NCI-H69 (cell line): ENCODE measurements around the gene NLGN2.

Source experiments
- DNase-seq: peaks from one replicate; lab custom pipeline; 2025; lab: John Stamatoyannopoulos, UW

The NLGN2 gene

DNA sequence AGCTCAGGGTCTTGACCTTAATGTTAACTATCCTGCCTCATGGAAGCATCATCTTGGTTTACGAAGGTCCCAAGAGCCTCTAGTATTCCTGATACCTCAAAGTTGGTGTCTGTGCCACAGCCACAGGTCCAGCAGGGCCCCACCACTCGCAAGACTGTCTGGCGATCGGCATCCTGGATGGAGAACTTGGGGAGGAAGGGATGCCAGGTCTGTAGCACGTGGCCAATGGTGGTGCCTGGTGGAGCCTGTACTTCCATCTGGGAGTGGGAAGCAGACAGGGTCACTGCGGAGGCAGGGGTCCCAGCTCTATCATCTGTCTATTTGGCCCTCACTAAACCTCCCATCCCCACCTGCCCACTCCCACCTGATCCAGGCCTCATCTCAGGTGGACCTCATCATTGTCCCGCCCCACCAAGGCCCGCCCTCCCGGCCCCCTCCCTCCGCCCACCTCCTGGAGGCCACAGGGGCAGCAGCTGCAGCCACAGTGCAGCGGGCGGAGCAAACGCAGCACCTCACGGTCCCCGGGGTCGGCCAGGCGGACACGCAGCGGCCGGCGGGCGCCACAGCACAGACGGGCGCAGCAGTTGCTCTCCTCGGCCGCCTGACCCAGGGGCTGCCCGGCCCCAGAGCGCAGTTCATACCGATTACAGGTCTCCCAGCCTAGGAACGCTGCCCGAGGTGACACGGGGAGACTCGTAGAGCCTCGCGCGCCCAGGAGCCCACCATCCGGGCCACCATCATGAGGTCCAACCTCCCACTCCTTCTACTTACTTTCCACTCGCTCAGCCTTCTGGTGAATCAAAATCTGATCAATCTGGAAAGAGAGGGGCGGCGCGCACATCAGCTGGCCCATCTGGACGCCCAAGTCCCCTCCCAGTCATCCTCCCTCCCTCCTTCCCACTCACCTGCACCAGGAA, 14.7 kb upstream of the NLGN2 start:
- no peak for DNase-seq

DNA sequence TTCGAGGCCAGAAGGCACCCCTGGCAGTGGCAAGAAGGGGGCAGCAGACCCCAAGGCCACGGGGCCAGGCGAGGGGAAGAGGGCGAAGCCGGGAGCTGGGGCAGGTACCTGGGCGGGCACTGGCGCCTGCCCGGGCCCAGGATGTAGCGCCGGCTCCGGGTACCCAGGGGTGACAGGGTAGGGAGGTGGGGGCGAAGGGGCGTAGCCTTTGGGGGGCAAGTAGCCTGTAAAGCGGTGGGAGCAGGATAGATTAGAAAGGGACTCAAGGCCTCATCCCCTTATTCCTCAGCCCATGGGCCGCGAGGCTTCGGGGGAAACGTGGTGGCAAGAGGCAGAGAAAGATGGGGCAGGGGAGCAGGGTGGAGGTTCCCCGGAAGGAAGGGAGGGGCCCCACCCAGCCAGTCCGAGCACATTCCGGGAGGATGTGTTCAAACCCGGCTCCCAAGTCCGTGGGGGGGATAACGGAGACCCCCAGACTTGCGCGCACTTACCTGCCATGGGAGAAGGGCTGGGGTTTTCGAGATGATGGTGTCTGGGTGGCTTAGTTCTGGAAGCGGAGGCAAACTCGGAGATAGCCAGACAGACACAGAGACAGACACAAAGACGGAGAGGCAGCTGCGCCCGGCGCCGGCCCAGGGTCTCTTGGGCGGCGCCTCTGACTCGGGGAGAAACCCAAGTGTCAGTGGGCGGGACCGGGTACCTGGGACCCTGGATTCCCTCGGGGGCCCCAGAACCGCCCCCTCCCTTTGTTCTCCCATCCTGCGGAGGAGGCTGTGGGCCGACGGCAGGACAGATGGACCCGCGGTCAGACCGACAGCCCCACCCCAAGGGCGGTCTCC, 13.8 kb upstream of the NLGN2 start:
- DNase-seq, result peak; percentile 68

DNA sequence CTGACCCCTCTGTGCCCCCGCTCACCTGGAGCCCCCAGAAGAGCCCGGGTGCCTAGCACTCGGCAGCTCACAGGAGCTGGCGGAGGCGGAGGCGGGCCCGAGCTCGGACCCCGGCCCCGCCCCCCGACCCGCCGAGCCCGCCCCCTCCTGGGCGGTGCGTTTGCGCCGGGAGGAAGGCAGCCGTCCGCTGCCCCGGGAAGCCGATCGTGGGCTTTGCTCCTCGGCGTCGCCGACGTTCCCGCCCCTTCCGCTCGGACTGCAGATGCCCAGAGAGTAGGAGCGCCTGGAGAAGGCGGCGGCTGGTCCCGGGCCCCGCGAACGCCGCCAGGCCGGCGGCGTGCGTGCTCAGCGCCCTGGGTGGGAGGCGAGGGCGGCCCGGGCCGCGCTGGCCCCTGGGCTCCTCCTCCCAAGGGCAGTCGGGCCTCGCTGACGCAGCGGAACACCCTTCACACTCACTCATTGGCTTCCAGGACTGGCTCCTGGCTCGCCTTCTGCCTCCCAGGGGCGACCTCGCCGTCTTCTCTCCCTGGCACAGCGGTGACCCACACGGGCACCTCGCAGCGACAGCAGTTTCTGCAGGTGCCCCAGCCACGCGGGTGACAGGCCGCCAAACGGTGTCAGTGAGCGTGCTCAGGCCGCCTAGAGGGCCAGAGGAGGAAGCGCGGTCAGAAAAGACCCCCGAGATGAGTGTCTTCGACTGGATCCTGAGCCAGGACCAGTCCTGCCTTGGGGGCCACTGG, 13.0 kb upstream of the NLGN2 start, which contains the start of gene PLSCR3:
TSS of gene PLSCR3 (minus strand) at position 74 of the 740 bp plus-strand sequence. CDS start 415 bp downstream, outside the sequence.
- peak; percentile 83 for DNase-seq

DNA sequence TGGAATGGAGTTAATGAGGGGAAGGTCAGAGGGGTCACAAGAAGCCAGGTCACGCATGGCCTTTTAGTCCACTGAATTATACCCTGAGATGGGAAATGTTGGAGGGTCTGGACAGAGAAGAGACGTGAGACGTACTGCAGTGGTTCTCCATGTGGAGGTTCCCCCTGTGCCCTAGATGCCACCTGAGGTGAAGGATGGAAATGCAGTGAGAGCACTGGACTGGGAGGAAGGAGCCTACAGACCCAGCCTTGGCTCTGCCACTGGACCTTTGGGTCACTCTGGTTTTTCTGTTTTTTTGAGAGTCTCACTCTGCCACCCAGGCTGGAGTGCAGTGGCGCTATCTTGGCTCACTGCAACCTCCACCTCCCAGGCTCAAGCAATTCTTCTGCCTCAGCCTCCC, 11.5 kb upstream of the NLGN2 start:
- DNase-seq, result no peak

DNA sequence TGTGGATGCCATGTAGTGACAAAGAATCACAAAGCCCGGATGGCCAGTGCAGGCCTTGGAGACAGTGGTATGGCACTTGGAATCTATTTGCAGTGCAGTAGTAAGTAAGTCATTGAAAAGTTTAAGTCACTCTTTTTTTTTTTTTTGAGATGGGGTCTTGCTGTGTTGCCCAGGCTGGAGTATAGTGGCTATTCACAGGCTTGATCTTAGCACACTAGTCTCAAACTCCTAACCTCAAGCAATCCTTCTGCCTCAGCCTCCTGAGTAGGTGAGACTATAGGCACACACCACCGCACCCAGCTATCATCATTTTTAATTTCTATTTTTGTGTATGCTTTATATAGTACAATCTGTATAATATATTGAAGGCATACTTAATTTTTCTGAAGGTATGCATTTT, 9.0 kb upstream of the NLGN2 start:
- no peak for DNase-seq

DNA sequence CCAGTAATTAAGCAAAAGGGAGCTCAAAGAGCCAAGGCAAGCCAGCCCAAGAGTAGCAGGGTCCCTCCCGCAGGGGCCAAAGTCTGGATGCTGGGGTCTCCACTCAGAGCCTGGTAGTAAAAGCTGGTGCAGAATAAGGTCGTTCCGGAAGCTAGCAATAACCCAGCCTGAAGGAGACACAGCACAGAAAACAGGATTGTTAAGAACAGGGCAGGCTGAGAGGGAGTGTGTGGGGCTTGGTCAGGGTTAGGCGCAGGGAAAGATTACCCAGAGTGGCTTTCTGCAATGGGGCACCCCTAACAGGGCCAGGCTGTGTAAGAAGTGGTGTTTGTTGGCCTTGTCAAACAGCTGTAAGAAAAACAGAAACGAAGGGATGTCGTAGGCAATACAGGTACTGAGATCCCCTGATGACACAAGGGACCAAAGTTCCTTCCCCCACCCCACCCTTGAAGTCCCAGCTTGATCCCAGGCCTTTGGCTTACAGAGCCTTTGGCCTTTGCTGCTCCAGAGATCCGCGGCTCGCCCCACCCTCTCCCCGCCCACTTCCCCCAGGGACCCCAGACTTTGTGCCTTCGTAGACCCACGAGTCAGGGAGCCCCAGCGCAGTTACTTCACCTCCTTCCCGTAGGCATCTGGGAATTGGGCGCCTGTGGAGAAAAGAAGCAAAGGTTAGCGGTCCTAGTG, 4.5 kb upstream of the NLGN2 start:
- DNase-seq, result peak; percentile 51

DNA sequence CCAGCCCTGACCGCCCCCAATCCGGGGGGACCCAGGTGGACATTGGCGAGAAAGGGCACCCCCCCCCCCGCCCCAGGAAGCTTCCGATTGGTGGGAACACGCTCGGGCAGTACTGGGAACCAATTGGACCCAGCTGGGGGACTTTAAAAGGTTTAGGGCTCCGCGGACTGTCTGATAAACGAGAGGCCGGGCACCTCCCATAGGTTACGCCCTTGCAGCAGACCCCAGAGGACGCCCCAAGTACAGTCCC, 4.0 kb upstream of the NLGN2 start:
- DNase-seq, result no peak

DNA sequence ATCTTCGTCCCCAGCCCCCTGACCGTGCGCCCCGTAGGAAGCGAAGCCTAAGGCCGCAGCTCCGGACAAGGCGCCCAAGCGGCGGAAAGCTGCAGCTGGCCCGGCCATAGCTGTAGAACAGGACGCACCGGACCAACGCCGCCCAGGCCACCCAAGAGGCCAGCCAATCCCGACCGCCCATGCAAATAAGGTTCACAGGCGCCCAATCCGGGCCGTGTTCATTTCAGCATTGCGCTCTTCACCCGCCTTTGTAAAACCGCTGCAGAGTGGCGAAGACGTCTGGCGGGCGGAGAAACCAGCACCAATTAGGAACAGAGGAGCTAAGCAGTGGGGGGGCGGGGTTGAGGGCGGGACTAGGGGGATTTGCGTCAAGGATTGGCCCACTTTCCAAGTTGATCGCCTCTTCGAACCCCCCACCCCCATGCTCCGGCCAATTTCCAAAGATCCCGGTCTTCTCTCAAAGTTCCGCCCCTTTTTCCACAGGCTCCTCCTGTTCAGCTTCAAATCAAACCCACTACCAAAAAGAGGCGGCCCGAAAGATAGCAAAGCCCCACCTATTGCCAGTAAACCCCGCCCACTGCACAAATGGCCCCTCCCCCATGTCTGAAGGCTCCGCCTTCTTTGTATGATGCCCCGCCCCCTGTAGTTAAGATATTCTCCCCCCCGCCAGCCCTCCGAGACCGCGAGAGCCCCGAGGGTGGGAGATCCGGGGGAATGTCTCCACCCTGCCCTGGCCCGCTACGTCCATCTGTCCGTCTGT, 3.5 kb upstream of the NLGN2 start, which contains the start of gene TMEM256:
TSS of gene TMEM256 (minus strand) at position 121 of the 760 bp plus-strand sequence. CDS start at position 108, 13 bp downstream.
- peak; percentile 97 for DNase-seq

DNA sequence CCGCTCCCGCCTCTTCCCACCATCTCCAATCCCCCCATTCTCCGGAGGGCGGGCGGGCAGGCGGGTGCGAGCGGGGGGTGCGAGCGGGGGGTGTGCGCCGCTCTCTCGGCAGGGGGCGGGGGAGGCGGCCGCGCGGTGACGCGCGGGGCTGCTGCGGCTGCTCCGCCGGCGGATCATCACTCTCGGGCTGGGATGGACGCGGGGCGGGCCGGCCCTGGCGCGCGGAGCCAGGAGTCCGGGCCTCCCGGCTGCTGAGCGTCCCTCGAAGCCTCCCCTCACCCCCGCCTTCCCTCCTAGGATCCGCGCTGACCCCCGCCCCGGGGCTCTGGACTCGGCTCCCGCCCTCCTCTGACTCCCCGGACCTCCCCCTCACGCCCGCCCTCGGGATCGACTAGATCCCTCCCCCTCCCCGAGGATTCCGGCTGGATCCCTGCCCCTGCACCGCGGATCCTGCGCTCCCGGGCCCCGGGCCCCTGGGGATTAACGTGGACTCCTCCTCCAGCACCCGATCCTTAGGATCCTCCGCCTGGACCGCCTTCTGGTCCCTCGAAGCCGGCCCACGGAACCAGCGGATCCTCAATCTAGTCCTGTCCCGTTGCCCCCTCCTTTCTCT, 2.8 kb upstream of the NLGN2 start:
- peak; percentile 60 for DNase-seq

DNA sequence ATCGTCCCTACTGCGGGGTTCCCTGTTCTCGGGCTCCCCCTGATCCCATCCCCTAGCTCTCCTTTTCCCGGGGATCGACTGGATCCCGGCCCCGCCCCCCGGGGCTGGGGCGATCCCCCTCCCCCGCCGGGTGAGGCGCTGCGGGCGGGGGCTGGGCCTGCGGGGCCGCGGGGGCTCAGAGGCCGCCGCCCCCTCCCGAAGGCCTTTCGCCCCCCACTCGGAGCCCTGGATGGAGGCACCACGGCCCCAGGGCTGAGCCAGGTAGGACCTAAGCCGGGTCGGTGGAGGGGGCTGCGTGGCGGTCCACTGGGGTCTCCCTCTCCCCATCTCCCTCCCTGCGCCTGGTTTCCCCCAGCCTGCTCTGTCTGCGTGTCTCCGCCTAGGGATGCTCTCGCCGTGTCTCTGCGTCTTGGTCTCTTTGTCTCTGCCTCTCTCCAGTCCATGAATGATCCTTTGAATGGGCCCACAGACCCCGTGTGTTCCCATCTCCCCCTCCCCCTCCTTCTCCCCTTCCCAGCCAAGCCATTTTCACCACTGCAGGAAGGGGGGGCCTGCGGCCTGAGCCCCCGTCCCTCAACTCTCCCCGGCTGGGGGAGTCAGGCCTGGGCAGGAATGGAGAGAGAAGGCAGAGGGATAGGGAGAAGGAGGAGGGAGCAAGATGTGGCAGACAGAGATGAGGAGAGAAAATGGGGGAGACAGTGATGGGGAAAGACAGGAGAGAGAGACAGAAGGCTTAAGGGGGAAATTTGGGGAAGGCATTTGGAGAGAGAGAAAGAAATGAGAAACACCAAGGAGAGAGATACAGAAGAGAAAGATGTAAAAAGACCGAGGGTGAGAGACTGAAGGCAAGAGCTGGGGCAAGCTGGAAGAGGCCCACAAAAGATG, 2.1 kb upstream of the NLGN2 start:
- no peak for DNase-seq

DNA sequence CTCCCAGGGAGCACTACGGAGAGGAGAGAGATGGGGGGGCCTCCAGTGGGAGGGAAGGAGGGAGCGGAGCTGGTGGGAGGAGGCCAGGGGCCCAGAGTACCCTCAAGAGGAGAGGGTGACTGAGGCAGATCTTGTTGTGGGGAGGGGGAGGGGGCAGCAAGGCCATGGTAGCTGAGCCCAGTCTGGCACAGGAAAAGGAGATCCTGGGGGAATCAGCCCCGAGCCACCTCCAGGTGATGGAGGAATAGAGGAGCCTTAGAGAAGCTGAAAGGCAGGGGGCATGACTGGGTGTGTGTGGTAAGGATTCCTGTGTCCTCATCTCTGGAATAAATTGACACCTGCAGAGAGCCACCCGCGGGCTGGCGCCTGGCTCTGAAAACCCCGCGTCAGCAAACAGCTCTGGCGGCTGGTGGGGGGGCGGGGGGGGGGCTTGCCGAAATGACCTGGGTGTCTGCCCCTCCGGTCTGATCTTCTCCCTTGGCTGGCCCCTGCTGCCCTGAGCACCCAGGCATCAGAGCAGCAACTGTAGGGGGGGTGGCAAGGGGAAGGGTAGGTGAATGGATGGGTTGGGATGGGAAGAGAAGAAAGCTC, 1.3 kb upstream of the NLGN2 start:
- peak; percentile 20 for DNase-seq

DNA sequence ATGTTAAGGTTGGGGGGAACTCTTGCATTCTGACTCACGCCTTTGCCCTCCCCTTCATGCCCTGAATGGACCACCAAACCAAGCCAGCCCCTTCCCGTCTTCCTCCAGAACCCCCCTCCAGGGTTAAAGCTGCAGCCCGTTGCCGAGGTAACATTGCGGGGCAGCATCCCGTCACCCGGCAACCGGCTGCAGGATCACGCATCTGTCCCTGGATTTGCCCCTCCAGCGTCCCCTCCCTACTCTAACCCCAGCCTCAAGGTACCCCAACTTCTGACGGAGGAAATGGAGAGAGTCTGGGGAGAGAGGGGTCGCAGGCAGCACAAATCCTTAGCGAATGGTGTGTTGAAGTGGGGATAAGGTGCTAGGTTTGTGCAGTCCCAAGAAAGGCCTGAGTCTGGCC, 563 bp upstream of the NLGN2 start:
- DNase-seq, result no peak

DNA sequence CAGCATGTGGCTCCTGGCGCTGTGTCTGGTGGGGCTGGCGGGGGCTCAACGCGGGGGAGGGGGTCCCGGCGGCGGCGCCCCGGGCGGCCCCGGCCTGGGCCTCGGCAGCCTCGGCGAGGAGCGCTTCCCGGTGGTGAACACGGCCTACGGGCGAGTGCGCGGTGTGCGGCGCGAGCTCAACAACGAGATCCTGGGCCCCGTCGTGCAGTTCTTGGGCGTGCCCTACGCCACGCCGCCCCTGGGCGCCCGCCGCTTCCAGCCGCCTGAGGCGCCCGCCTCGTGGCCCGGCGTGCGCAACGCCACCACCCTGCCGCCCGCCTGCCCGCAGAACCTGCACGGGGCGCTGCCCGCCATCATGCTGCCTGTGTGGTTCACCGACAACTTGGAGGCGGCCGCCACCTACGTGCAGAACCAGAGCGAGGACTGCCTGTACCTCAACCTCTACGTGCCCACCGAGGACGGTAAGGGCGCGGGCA, 645 bp downstream of the NLGN2 start:
- no peak for DNase-seq

DNA sequence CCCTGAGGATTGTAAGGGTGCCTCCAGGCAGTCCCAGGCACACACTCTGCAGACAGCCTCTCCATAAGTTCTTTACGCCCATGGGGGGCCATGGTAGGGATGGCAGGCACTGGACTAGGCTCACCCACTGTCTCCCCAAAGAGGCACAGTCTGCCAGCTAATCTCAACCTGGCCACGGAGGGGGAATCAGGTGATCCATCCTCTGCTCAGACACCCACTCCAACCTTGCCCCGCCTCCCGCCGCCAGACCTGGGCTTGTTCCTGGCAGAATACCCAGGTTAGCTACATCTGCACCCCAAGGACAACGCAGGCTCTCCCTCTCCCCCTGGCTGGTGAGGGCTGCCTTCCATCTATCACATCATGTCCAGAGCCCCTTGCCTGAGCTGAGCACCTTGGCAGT, 1.2 kb downstream of the NLGN2 start:
- no peak for DNase-seq

DNA sequence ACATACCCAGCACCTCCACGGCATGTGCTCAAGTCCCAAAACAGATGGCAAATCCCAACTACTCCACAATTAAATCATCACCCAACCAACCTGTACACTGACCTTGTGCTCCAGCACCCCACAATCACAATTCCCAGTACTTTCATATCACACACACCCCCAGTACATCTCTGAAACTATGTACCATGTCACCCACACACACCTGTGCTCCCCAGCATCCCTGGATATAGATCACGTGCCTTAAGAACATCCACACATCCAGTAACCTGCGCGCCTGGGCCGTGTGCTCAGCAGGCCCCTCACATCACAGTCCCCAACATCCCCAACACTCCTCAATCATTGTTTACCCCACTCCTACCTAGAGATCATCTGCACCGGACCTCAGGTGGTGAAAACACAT, 2.1 kb downstream of the NLGN2 start:
- DNase-seq, result no peak

DNA sequence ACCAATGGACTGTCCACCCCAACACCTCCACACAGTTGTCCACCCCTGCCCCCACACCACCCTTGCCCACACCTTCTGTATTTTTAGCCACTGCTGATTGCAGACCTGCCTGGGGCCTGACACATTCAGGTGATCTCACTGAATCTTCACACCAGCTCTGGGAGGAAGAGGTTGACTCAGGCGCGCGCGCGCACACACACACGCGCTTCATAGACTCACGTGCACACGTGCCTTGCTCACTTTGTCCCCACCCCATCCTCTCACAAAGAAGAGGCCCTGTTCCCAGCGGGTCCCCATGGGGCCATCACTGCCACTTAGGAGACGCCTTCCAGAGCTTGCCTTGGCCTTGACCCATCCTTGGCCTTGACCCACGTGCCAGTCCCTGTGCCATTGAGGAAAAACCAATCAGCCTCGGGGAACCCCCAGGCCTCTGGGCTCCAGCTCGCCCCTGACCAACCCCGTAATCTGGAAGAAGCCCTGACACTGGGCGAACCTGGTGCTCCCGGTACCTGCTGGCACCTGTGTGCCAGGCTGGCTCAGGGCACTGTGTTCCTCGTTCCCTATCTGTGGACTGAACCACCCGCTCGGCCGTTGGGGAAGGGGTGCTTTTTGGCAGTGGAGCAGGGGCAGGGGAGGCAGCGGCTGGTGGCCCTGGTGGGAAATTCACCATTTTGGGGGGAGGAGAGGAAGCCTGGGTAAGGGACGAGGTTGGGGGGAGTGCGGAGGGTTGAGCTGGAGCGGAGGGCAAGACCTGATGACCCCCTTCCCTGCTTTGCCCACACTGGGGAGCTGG, 3.2 kb downstream of the NLGN2 start:
- no peak for DNase-seq

DNA sequence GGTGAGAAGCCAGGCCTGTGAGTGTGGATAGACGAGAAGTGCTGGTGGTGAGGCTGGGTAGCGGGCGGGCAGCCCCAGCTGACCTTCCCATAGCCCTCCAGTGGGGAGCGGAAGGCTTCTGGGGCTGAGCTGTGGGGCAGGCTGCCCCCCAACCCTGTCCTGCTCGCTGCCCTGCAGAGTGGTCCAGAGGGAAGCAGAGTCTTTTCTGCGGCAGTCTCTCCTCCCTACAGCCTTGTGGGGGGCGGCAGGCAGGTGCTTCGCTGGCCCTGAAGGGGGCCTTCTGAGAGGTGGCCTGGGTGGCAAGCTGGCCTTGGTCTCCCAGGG, 3.7 kb downstream of the NLGN2 start:
- no peak for DNase-seq

DNA sequence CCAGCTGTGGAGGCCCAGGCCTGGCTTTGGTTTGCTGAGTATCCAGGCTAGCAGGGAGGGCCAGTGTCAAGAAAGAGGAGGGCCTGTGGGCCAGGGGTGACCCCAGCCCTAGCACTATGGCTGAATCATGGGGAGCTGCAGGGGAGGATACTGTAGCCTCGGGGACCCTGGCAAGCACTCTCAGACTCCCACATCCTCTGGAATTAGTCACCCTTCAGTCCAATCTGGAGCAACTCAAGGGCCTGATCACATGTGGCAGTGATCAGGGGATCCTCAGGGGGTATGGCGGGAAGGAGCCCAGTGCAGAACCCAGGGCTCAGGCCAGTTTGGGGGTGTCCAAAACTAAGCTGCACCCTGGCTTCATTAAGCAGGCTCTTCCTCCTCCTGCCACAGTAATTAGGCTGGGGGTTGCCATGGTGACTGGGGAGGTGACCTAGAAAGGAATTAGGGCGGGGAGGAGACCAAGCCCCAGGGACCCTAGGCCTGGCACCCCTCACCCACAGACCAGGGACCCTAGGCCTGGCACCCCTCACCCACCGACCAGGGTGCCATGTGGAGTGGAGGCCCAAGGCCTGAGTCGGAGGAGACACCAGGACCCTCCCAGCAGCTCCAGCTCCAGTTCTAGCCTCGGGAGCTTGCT, 5.8 kb downstream of the NLGN2 start:
- DNase-seq, result peak; percentile 5
